HG02870 (cell line): ENCODE measurements around the gene HIVEP3.

Experiments used
- ATAC-seq: cut with Tn5 transposase; IDR thresholded peaks from one replicate; pipeline ENCODE4 v1.9.1; 2021; ENCODE audit warnings: mild to moderate bottlenecking, moderate library complexity; ENCODE audit not compliant: unreplicated experiment

HIVEP3 gene

GRCh38 chr1:41622402-41622801, 296.3 kb downstream of the HIVEP3 start:
- ATAC-seq: no peak

DNA sequence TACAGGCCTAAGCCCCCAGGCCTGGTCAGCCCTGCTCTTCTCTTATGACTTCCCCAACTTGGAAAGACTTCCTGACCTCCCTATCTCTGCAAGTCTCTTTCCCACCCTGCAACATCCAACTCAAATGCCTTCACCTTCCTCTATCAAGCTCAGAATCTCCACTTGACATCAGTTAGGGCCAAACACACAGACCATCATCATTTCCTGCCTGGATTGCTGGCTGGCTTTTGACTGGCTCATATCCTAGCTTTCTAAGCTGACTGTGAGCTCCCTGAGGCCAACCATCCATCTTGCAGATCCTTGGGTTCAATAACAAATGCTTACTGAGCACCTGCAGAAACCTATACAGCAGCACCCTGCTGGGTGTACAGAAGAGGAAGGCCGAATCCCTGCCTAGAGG, 296.9 kb downstream of the HIVEP3 start:
- ATAC-seq: no peak

- no peak for ATAC-seq
Measured at GRCh38 chr1:41621256-41621655, 297.5 kb downstream of the HIVEP3 start.

GRCh38 chr1:41620365-41621169, 298.2 kb downstream of the HIVEP3 start:
- ATAC-seq: no peak

GRCh38 chr1:41619511-41620364, 299.0 kb downstream of the HIVEP3 start:
- ATAC-seq: no peak

GRCh38 chr1:41618871-41619270, 299.9 kb downstream of the HIVEP3 start:
- no peak for ATAC-seq

DNA sequence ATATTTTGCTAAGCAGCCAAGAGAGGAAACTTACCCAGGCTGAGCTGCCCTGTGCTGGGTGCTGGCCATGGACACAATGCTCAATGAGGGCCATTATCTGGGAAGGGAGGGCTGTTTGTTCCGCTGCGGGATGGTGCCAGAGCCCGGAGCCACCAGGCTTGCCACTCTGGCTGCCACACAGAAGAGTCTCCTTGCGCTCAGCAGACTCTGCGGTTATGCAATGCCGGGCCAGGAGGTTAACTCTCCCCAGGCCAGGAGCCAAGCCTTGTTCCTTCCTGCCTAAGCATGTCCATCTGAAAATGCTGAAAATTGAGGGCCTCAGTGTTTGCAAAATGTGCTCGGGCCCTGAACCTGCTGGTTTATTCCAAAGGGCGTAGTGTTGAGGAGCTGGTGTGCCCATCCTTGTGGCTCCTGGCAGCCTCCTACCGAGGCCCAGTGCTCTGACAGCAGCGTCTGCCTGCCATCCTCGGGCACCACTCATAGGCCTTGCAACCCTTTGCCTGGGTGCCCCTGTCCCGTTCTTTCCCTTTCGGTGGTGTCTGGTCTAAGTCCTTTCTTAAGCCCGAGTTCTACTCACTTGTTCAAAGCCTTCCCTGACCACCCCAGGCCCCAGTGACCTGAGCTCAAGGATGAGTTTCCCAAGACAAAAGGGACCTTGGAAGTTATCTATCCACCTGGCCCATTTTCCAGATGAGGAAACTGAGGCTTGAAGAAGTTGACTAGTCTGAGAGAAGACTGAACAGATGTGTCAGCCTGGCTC, 300.5 kb downstream of the HIVEP3 start:
- no peak for ATAC-seq

DNA sequence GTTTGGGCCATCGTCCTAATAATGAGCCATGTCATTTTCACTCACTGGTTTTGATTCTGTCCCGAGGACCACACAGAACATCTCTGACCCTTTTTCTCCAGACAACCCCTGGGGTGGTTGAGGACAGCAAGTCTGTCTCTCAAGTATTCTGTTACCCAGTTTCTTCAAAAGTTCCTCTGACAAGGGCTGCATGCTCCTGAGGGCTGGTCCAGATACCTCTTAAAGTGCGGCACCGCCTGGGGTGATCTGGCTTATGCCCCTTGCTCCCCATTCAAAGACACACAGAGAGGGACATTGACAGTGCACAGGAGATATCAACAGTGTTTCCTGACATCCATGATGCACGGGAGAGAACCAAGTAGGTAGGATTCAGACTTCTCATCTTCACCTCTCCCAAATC, 301.4 kb downstream of the HIVEP3 start:
- no peak for ATAC-seq

- ATAC-seq: no peak
Measured at GRCh38 chr1:41616563-41616962, 302.2 kb downstream of the HIVEP3 start.

GRCh38 chr1:41615981-41616380, 302.7 kb downstream of the HIVEP3 start:
- no peak for ATAC-seq

DNA sequence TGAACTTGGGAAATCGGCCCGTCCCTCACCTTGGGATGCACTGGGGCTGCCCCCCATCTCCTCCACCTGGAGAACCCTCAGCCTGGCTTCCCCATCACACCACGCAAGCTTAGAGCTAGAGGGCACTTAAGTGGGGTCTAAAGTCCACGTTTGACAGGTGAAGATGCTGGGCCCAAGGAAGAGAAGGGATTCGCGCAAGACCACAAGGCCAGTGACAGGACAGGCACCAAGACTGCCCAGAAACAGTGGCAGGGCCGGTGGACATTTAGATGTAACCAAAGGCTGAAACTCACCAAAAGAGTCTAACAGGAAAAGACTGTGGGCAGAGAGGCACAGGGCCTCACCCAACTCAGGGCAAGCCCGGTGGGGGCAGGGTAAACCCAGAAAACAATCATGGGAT, 303.4 kb downstream of the HIVEP3 start:
- no peak for ATAC-seq

- ATAC-seq: no peak
Measured at GRCh38 chr1:41614818-41615217, 303.9 kb downstream of the HIVEP3 start.

DNA sequence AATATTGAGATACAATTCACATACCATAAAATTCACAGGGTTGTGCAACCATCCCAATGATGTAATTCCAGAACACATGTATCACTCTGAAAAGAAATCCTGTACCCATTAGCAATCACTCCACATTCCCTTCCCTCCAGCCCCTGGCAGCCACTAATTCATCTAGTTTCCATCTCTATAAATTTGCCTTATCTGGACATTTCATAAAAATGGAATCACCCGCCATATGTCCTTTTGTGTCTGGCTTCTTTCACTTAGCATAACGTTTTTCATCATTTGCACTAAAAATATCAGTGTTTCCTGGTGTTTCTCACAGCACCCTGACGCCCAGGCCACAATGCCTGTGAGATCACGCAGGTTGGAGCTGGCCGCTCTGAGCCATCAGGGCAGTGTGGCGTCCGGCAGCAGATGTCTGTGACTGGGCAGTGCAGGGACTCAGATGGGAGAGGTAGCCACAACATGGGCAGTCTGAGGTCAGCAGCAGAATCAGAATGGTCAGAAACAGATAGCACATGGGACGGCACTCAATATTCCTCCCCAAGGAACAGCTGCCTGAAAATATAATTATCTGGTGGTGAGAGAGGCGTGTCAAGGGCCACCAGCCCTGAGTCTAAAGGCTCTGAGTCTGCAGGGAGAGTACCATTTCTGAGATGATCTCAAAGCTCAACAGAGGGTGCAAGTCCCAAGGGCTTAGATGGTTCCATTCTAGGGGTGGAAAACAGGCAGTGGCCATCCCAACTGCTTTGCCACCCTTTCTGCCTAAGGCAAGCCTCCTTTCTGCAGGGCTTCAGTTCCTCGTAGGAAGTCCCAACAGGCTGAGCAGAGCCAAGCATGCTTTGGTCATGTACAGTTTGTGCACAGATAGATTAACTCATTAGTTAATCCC, 304.8 kb downstream of the HIVEP3 start:
- no peak for ATAC-seq

DNA sequence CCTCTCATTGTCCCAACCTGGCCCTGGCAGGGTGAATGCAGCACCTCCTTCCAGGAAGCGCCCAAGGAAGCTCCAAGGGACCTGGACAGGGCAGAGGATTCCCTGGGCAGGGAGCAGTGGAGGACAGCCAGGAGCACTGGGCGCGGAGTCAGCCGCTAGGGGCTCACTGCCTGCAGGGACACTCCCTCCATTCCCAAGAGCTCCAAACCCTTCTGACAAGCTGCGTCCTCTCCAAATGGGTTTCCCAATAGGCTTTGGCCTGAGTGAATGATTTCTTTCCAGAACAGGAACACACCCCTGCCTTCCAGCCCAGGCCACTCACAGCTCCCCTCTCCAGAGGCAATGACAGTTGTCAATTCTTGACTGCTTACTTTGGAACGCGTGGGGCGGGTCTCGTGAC, 305.8 kb downstream of the HIVEP3 start:
- no peak for ATAC-seq

GRCh38 chr1:41611932-41612450, 306.7 kb downstream of the HIVEP3 start:
- no peak for ATAC-seq

GRCh38 chr1:41611068-41611931, 307.4 kb downstream of the HIVEP3 start:
- no peak for ATAC-seq

DNA sequence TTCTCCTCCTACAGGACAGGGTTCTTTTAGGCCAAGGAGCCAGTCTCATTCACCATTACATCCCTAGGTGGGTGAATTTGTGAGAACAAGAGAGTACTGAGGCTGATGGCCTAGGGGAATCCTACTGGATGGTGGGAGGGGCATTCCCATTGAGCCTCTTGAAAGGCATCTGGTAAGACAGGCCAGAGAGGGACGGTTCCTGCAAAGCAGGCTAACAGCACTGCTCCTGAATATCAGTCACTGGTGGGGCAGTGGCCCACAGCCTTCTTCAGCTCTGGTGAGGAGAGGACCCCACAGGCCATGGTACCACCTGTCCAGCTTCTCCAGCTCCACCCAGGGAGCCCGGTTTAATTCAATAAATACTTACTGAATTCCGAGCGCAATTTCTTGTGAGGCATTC, 308.4 kb downstream of the HIVEP3 start:
- ATAC-seq: no peak

DNA sequence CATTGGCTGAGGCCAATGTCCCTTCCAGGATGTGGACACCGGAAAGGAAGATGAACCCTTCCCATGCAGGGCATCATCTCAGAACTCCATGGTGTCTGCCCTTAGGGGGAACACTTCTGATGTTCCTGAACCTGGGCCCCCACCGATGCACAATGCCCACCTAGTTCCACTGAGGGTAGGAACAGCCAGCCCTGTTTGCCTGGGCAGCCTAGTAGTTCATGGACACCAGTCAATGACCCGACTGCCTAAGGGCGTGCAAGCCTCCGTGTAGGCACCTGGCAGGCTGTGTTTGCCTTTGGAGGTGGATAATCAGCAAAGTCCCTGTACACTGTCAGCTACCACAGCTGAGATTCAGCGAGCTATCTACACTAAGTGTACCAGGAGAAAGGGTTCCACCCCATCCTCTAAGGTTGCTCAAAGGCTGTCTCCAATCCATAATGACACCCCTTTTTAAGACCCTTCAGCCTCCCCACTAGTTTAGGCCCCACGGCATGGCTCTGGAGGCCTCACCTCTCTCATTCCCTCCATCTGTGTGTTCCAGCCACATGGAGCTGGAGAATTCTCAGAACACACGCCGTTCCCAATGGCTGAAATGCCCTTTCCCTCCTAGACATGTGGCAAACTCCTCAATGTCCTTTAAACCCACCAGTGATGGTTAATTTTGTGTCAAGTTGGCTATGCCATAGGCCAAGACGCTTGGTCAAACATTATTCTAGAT, 309.4 kb downstream of the HIVEP3 start:
- ATAC-seq: no peak

DNA sequence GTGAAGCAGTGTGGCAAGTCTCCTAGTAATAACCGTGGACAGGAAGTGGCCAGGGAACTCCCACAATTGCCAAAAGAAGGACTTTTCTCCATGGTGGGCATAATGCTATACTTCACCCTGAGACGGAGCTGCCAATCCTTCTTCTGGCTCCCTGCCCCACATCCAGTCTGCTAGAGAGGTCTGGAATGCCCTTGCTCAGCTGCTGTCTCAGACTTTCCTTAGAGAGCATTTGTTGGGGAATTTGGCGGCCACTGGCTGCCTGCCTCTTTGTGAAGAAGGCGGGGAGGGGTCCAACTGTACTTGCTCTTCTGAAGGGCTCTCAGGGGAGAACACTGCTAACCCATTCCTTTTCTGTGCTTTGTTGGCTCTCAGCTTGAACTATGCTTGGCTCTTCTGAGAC, 310.5 kb downstream of the HIVEP3 start:
- ATAC-seq: no peak
